DMS53 treated with DMSO at 0.1 percent for 48 hours (cell line): Measurements from ENCODE around the gene KIF11.

Experiments used
- DNase-seq: peaks from one replicate; lab custom pipeline; 2025; ENCODE audit not compliant: unreplicated experiment; lab: John Stamatoyannopoulos, UW

KIF11 gene

DNA sequence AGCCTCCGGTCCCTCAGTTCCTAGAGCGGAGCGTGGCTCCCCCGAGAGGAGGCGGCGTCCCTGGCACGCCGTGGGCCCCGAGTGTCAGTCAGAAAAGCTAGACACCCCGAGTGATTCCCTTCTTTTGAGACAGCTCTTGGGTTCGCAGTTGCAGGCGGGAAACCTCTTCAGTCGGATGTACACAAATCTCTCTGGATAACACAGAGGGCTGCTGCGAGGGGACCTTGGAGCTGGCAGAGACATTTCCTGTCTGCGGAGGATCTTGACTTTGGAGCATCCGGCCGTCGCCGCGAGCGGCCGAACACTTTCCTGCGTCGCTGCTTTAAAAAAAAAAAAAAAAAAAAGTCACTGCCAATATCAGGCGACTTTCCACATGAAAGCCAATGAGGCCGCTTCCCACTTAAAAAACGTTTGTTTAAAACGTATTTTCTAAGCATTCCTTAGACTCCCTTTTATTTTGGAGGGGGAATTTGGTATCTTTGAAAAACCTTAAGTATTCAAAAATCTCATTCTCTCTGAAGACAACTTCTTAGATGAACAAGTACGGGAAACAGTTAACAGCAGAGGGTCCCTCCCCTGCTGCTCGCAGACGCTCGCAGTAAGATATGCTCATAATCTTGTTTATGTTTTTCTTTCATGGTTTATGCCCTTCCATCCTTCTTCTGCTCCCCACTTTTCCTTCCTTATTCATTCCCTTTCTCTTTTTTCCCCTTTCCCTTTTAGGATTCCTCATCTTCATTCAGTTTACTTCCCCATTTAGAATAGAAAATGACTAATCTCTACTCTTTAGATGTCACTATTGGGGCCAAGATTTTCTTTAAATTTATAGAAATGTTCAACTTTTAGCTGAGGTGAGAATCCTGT is 106.8 kb downstream of the KIF11 start:
- DNase-seq, result peak; percentile 63

DNA sequence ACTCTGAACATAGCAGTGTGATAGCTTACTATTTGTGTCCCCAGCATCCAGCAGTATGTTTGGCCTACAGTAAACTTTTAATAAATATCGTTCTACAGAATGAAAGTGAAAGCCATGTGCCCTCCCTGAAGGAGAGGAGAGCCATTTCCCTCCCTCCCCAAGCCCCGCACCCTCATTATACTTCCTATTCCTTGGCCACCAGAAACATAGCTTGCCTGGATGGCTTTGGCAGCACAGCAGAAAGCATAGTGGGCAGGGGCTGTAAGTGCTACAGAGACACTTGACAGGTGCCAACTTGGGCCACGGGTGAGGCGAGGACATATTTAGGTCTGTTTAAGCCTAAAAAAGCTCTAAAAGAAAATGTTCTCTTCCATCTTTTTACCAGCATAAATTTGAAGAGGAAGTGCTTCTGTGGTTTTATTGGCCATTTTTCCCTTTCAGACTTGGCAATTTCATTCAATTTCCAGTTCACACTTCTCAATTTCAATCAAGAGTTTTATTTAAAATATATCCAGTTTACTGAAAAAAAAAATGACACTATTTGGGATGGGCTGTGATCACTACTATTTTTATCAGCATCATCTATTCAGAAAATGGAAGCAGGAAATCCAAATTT is 109.5 kb downstream of the KIF11 start:
- no peak for DNase-seq
